ENCODE data around the gene CPEB1. TPM values are rescaled to one million over a fixed set of nuclear protein-coding genes. Genes with fewer than 3 reads are reported as not detected.
"Not testable (repeated sequence)": the region's sequence is repeated elsewhere in the genome, so short reads cannot be mapped to it uniquely, and the experiment has no call there.

CPEB1 gene
- total RNA-seq, 1 donor from 2014 or later = 15.2 TPM

GRCh38 chr15:82502700-82503339 lies 144.3 kb downstream of the CPEB1 start:
- H3K36me3 Mint-ChIP-seq (ENCODE audit: unreplicated experiment); H3K4me1 Mint-ChIP-seq (ENCODE audit: low read depth, unreplicated experiment); H3K4me3 Mint-ChIP-seq (ENCODE audit: unreplicated experiment); DNase-seq; H3K27ac Mint-ChIP-seq (ENCODE audit: unreplicated experiment); H3K27me3 Mint-ChIP-seq (ENCODE audit: unreplicated experiment); H3K9me3 Mint-ChIP-seq (ENCODE audit: unreplicated experiment): not testable (repeated sequence)
- peak; percentile 32 for TF ChIP-seq CTCF (IDR thresholded peaks at IDR 0.05; ENCODE audit: partially characterized antibody, unreplicated experiment)

DNA sequence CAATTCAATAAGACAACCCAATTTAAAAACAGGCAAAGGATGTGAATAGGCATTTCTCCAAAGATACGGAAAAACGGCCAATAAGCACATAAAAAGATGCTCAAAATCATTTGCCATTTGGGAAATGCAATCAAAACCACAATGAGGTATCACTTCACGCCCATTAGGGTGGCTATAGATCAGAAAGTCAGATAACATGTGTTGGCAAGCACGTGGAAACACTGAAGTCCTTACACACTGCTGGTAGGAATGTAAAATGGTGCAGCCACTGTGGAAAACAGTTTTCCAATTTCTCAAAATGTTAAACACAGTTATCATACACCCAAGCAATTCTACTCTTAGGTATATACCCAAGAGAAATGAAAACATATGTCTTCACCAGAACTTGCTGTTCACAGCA lies 146.4 kb downstream of the CPEB1 start:
- H3K4me3 Mint-ChIP-seq (ENCODE audit: unreplicated experiment); H3K27me3 Mint-ChIP-seq (ENCODE audit: unreplicated experiment); DNase-seq; H3K4me1 Mint-ChIP-seq (ENCODE audit: low read depth, unreplicated experiment); H3K9me3 Mint-ChIP-seq (ENCODE audit: unreplicated experiment); H3K27ac Mint-ChIP-seq (ENCODE audit: unreplicated experiment); H3K36me3 Mint-ChIP-seq (ENCODE audit: unreplicated experiment): not testable (repeated sequence)

DNA sequence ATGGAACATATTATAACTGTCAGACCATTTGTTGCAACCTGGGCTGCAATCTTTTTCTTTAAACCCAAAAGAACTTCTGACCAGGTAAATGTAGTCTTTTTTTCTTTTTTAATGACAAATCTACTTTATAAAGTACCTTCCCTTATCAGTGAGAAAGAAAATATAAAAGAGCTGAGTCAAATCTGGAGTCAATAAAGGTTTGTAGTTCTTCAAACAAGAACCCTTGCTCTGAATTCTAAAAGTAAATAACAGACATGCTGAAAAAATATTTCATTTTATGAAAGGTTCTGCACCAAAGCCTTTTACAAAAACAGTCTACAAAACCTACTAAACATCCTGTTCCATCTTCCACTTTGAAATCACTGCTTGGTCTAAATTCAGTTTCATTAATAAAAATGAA lies 149.2 kb downstream of the CPEB1 start:
- H3K36me3 Mint-ChIP-seq (ENCODE audit: unreplicated experiment); H3K9me3 Mint-ChIP-seq (ENCODE audit: unreplicated experiment): not testable (repeated sequence)

More for the DNA sequence above, 149.2 kb downstream of the CPEB1 start:
- not testable (repeated sequence) for DNase-seq; H3K4me1 Mint-ChIP-seq (ENCODE audit: low read depth, unreplicated experiment); H3K4me3 Mint-ChIP-seq (ENCODE audit: unreplicated experiment); H3K27me3 Mint-ChIP-seq (ENCODE audit: unreplicated experiment); H3K27ac Mint-ChIP-seq (ENCODE audit: unreplicated experiment)

Other genes with a start within 250 kb of the CPEB1 start
- 17.5 TPM for gene GOLGA6L9, start 217.5 kb downstream of the CPEB1 start, total RNA-seq (ENCODE audit: unreplicated experiment)
- 874 TPM for gene RPS17, start 106.9 kb downstream of the CPEB1 start, total RNA-seq (ENCODE audit: unreplicated experiment)
- gene AP3B2, start 62.5 kb upstream of the CPEB1 start, total RNA-seq (ENCODE audit: unreplicated experiment) = 218 TPM
- gene FSD2, start 158.7 kb upstream of the CPEB1 start, total RNA-seq (ENCODE audit: unreplicated experiment) = not detected
- 4.2 TPM for gene WHAMM, start 162.3 kb upstream of the CPEB1 start, total RNA-seq (ENCODE audit: unreplicated experiment)